Mesothelial cell of epicardium (in vitro differentiated cells): ENCODE results near the gene MRPS34. TPM values are rescaled to one million over a fixed set of nuclear protein-coding genes. Genes with fewer than 3 reads are reported as not detected.

ENCODE experiments used
- DNase-seq, 2 experiments: peaks; one replicate each; pipeline ENCODE4 v3.0.0; 2021; ENCODE audit warnings: low spot score in 2 of 2; ENCODE audit not compliant: unreplicated experiment in 2 of 2
- H3K27ac Mint-ChIP-seq: 2 replicates; pipeline ENCODE4 v1.8.0; 2021; ENCODE audit warnings: mixed read lengths
- H3K27me3 Mint-ChIP-seq: 2 replicates; pipeline ENCODE4 v1.8.0; 2021; ENCODE audit warnings: low read depth, mixed read lengths
- H3K36me3 Mint-ChIP-seq: 2 replicates; pipeline ENCODE4 v1.8.0; 2021; ENCODE audit warnings: mixed read lengths
- H3K4me1 Mint-ChIP-seq: 2 replicates; pipeline ENCODE4 v1.8.0; 2021; ENCODE audit warnings: mixed read lengths
- H3K4me3 Mint-ChIP-seq: 2 replicates; pipeline ENCODE4 v1.8.0; 2021; ENCODE audit warnings: mild to moderate bottlenecking, moderate library complexity, mixed read lengths
- H3K9me3 Mint-ChIP-seq: 2 replicates; pipeline ENCODE4 v1.8.0; 2021; ENCODE audit warnings: mixed read lengths
- CTCF ChIP-seq: fragments of 200-600 bp; sonication (generic); IDR thresholded peaks from one replicate; pipeline ENCODE4 v1.5.0; 2021; ENCODE audit warnings: antibody characterized with exemption; ENCODE audit not compliant: unreplicated experiment
- total RNA-seq: library from RNA; stranded (reverse); gene quantifications from 3 replicates; pipeline ENCODE4 v1.2.1, GENCODE V29; 2021

MRPS34 gene
- total RNA-seq, 1 donor from 2014 or later, result 62.2 TPM

- H3K27ac Mint-ChIP-seq, result no peak overlapping the region
- H3K4me3 Mint-ChIP-seq, result no peak overlapping the region
- DNase-seq, result no peak
- no peaks in the 10 kb centered on the region for H3K4me1 Mint-ChIP-seq
- H3K9me3 Mint-ChIP-seq, result no peaks in the 10 kb centered on the region
- TF ChIP-seq CTCF, result no peak
- H3K27me3 Mint-ChIP-seq, result no peaks in the 10 kb centered on the region
- peaks cover 10% of the 10 kb centered on the region for H3K36me3 Mint-ChIP-seq
Measured at GRCh38 chr16:1731603-1732002, 41.3 kb downstream of the MRPS34 start.

- no peak for DNase-seq
- H3K4me3 Mint-ChIP-seq, result no peak overlapping the region
- no peak for TF ChIP-seq CTCF
- H3K9me3 Mint-ChIP-seq, result no peaks in the 10 kb centered on the region
- no peaks in the 10 kb centered on the region for H3K27me3 Mint-ChIP-seq
- no peak overlapping the region for H3K27ac Mint-ChIP-seq
- H3K4me1 Mint-ChIP-seq, result no peaks in the 10 kb centered on the region
- H3K36me3 Mint-ChIP-seq, result peaks cover 10% of the 10 kb centered on the region
Measured at GRCh38 chr16:1731073-1731472, 41.9 kb downstream of the MRPS34 start.

GRCh38 chr16:1729445-1729844 is 43.5 kb downstream of the MRPS34 start:
- Mint-ChIP-seq H3K27ac (no peak overlapping the region), H3K4me3 (no peak overlapping the region), H3K36me3 (peaks cover 10% of the 10 kb centered on the region), H3K27me3 (no peaks in the 10 kb centered on the region), H3K9me3 (no peaks in the 10 kb centered on the region), H3K4me1 (no peaks in the 10 kb centered on the region)
- DNase-seq, result no peak
- no peak for TF ChIP-seq CTCF

GRCh38 chr16:1729026-1729425 is 43.9 kb downstream of the MRPS34 start:
- Mint-ChIP-seq H3K36me3 (peaks cover 10% of the 10 kb centered on the region), H3K9me3 (no peaks in the 10 kb centered on the region), H3K4me1 (no peaks in the 10 kb centered on the region), H3K4me3 (no peak overlapping the region), H3K27me3 (no peaks in the 10 kb centered on the region), H3K27ac (no peak overlapping the region)
- DNase-seq, result no peak
- TF ChIP-seq CTCF, result no peak

GRCh38 chr16:1727651-1728624 is 45.0 kb downstream of the MRPS34 start:
- Mint-ChIP-seq H3K36me3 (peaks cover 10% of the 10 kb centered on the region), H3K9me3 (no peaks in the 10 kb centered on the region), H3K27ac (no peak overlapping the region), H3K27me3 (no peaks in the 10 kb centered on the region), H3K4me1 (peaks cover 3% of the 10 kb centered on the region), H3K4me3 (no peak overlapping the region)
- TF ChIP-seq CTCF, result no peak
- DNase-seq, result no peak
